Stomach (tissue), 19 donors: ENCODE data around the gene TMEM120B. TPM values are rescaled to one million over a fixed set of nuclear protein-coding genes. Genes with fewer than 3 reads are reported as not detected.
"Not testable (repeated sequence)": the region's sequence is repeated elsewhere in the genome, so short reads cannot be mapped to it uniquely, and the experiment has no call there.

Experiments used
- DNase-seq, 2 donors: peaks; one replicate each; pipeline versions ENCODE4 v3.0.0 to v3.0.0-alpha.2; 2013 to 2019
- H3K27ac ChIP-seq, 5 donors: fragments of 200-600 bp in 4 of 5; sonication (generic) in 4 of 5; one replicate each; pipeline ENCODE4 v1.5.1; 2013 to 2019; ENCODE audit warnings: mild to moderate bottlenecking in 1 of 5, moderate library complexity in 1 of 5
- H3K27me3 ChIP-seq, 3 donors: fragments of 200-600 bp; sonication (generic); one replicate each; pipeline ENCODE4 v1.5.1; 2017 to 2019; ENCODE audit warnings: mixed run types in 1 of 3
- H3K36me3 ChIP-seq, 4 donors: fragments of 200-600 bp; sonication (generic); 1 replicate in 3 of 4; 2 replicates in 1 of 4; pipeline ENCODE4 v1.5.1; 2016 to 2019
- H3K4me1 ChIP-seq, 4 donors: fragments of 200-600 bp; sonication (generic); one replicate each; pipeline ENCODE4 v1.5.1; 2016 to 2019
- H3K4me3 ChIP-seq, 4 donors: fragments of 200-600 bp; sonication (generic) in 3 of 4; one replicate each; pipeline ENCODE4 v1.5.1; 2016 to 2019; ENCODE audit warnings: mild to moderate bottlenecking in 1 of 4
- H3K9me3 ChIP-seq, 4 donors: fragments of 200-600 bp; sonication (generic); one replicate each; pipeline ENCODE4 v1.5.1; 2016 to 2019
- CTCF ChIP-seq, 7 experiments: fragments of 450-650 bp in 4 of 7; fragments of 200-600 bp in 3 of 7; sonication (generic) in 3 of 7; IDR thresholded peaks; one replicate each; pipeline ENCODE4 v1.5.1; 2016 to 2019; ENCODE audit warnings: antibody characterized with exemption in 7 of 7, control low read depth in 2 of 7, mild to moderate bottlenecking in 1 of 7
- EP300 ChIP-seq: sonication (generic); formaldehyde crosslinking; IDR thresholded peaks from one replicate; pipeline ENCODE4 v1.6.1; 2017; ENCODE audit warnings: antibody characterized with exemption
- POLR2A ChIP-seq, 4 donors: fragments of 450-650 bp; IDR thresholded peaks; one replicate each; pipeline ENCODE4 v1.6.1; 2016; ENCODE audit warnings: antibody characterized with exemption in 4 of 4, control low read depth in 2 of 4, mild to moderate bottlenecking in 1 of 4, moderate library complexity in 1 of 4
- POLR2AphosphoS5 ChIP-seq, 3 donors: sonication (generic); formaldehyde crosslinking; IDR thresholded peaks; one replicate each; pipeline ENCODE4 v1.6.1; 2016; ENCODE audit warnings: antibody characterized with exemption in 3 of 3
- WGBS, 5 donors: extraction: QIAGEN DNeasy Blood & Tissue Kit in 3 of 5; methylation state at CpG; one replicate each; pipeline versions ENCODE4 v1.1.5 to v1.1.7; 2013 to 2018; 5-methylcytosine and 5-hydroxymethylcytosine counted together
- intact Hi-C: fragments of 100-400 bp; cut with DNase I; formaldehyde crosslinking; loops from one replicate; pipeline ENCODE4 v1.15.1; 2023; ENCODE audit warnings: low total_unique reads
- long read RNA-seq, 10 donors: transcript quantifications; one replicate each; lab custom pipeline, GENCODE V29; 2026
- polyA plus RNA-seq, 3 donors: library from polyadenylated mRNA; stranded (reverse); fragments of 200-250 nt; gene quantifications; one replicate each; pipeline ENCODE4 v1.2.3, GENCODE V29; 2013
- total RNA-seq, 5 donors: library from RNA; depleted of rRNA; stranded (reverse); fragments of >200 nt; gene quantifications; one replicate each; pipeline versions ENCODE4 v1.1.0 to v1.2.3, GENCODE V29; 2014 to 2016
- donor health status: healthy with polysubstance abuse.
- donor health status: Bipolar disorder and iron deficiency.
- donor health status: healthy.

The TMEM120B gene
- 10 to 100 TPM in 1 of 5 donors, 1 to 10 TPM in 3, under 1 TPM in 1; 0.58 to 11.6 (median 8.3) TPM for total RNA-seq
- polyA plus RNA-seq: 1 to 10 TPM; 2.6 to 4.4 (median 3.1) TPM
- long read RNA-seq, donor 1: 0 reads
- long read RNA-seq, donor 2, partial matches to known transcripts: 15 of 15 reads
- long read RNA-seq, donor 2, other reads (novel, unspliced or antisense): 0 of 15 reads
- long read RNA-seq, donor 3: 0 reads
- long read RNA-seq, donor 4: 0 reads
- long read RNA-seq, donor 5: 0 reads
- long read RNA-seq, donor 6: 0 reads
- long read RNA-seq, donor 7, full-length matches to known transcripts: 1 of 1 reads
- long read RNA-seq, donor 7, partial matches to known transcripts: 0 of 1 reads
- long read RNA-seq, donor 7, other reads (novel, unspliced or antisense): 0 of 1 reads
- long read RNA-seq, donor 8: 0 reads
- long read RNA-seq, donor 9: 0 reads
- long read RNA-seq, donor 10: 0 reads

- intact Hi-C loops: no loop called here
- H3K36me3 ChIP-seq: no peaks in the 10 kb centered on the region
- H3K4me1 ChIP-seq: peaks cover 20 to 38% (median 27%) of the 10 kb centered on the region in 4 donors
- no peaks in the 10 kb centered on the region for H3K9me3 ChIP-seq
- no peaks in the 10 kb centered on the region for H3K27me3 ChIP-seq
- peak within 1 kb of the TSS; percentile 66 to 94 (median 84) for H3K4me3 ChIP-seq
- TF ChIP-seq CTCF (IDR thresholded peaks at IDR 0.05): no peak
- peak; percentile 61 to 92 (median 86) for TF ChIP-seq POLR2AphosphoS5 (IDR thresholded peaks at IDR 0.05)
- no peak for TF ChIP-seq EP300
- TF ChIP-seq POLR2A (IDR thresholded peaks at IDR 0.05): peak in 2 of 4 donors; percentile 65 to 84
- peak within 1 kb of the TSS; percentile 86 to 95 (median 92) for H3K27ac ChIP-seq
- peak; percentile 90 to 93 for DNase-seq
- 0 to 1% (median 0%) methylated on average over 20 to 74 of the region's 74 CpGs for whole genome bisulfite sequencing, 5 donors
Observed at GRCh38 chr12:121712461-121713256, at the start of gene TMEM120B. Gene TMEM120B (plus strand): TSS chr12:121712752. CDS start chr12:121712896, 144 bp downstream.

- no peak for DNase-seq
- no peak overlapping the region for H3K27ac ChIP-seq
- H3K9me3 ChIP-seq: no peaks in the 10 kb centered on the region
- H3K4me3 ChIP-seq: no peak overlapping the region
- H3K4me1 ChIP-seq: peaks cover 7 to 16% (median 9%) of the 10 kb centered on the region in 4 donors
- H3K36me3 ChIP-seq: no peaks in the 10 kb centered on the region
- intact Hi-C loops: loop anchor here (10.0 kb wide), 1 partner anchor 169 kb away; no protein-coding TSS in a partner anchor
- no peaks in the 10 kb centered on the region for H3K27me3 ChIP-seq
- no peak for TF ChIP-seq EP300
- no peak for TF ChIP-seq POLR2AphosphoS5 (IDR thresholded peaks at IDR 0.05)
- whole genome bisulfite sequencing, 5 donors: 58 to 84% (median 62%) methylated on average over 3 of the region's 3 CpGs
Observed at GRCh38 chr12:121663610-121663929, 49.0 kb upstream of the TMEM120B start.

- not testable (repeated sequence) for H3K27ac ChIP-seq, H3K36me3 ChIP-seq, H3K4me3 ChIP-seq, H3K4me1 ChIP-seq, DNase-seq, H3K27me3 ChIP-seq, H3K9me3 ChIP-seq
- 75 to 86% (median 81%) methylated on average over 6 of the region's 6 CpGs for WGBS, 5 donors
- intact Hi-C loops: loop anchor here (10.0 kb wide), 1 partner anchor 172 kb away; no protein-coding TSS in a partner anchor
Observed at GRCh38 chr12:121666829-121667228, 45.7 kb upstream of the TMEM120B start.

- peaks cover 15 to 24% (median 18%) of the 10 kb centered on the region in 4 donors for H3K4me1 ChIP-seq
- no peaks in the 10 kb centered on the region for H3K9me3 ChIP-seq
- intact Hi-C loops: loop anchor here (10.0 kb wide), 1 partner anchor 174 kb away; no protein-coding TSS in a partner anchor
- WGBS, 5 donors: 77 to 79% (median 79%) methylated on average over 17 to 18 of the region's 18 CpGs
- TF ChIP-seq EP300 (no peak), CTCF (IDR thresholded peaks at IDR 0.05) (peak in 4 of 7 experiments; percentile 35 to 61 (median 46))
- no peaks in the 10 kb centered on the region for H3K27me3 ChIP-seq
- no peaks in the 10 kb centered on the region for H3K36me3 ChIP-seq
- DNase-seq: peak; percentile 39 to 83
- H3K27ac ChIP-seq: no peak overlapping the region
- H3K4me3 ChIP-seq: no peak overlapping the region
Observed at GRCh38 chr12:121668750-121669520, 43.6 kb upstream of the TMEM120B start.

GRCh38 chr12:121669521-121669900 lies 43.0 kb upstream of the TMEM120B start, which contains the start of gene MORN3:
Gene MORN3 (minus strand): TSS chr12:121669654. CDS start chr12:121669483, 171 bp downstream.
- DNase-seq: no peak
- intact Hi-C loops: loop anchor here (10.0 kb wide), 1 partner anchor 175 kb away; no protein-coding TSS in a partner anchor
- WGBS, 5 donors: 95 to 100% (median 100%) methylated on average over 5 of the region's 5 CpGs

More at GRCh38 chr12:121669521-121669900, 43.0 kb upstream of the TMEM120B start, which contains the start of gene MORN3:
- H3K4me1 ChIP-seq: peaks cover 15 to 24% (median 18%) of the 10 kb centered on the region in 4 donors
- no peaks in the 10 kb centered on the region for H3K9me3 ChIP-seq
- no peaks in the 10 kb centered on the region for H3K36me3 ChIP-seq
- H3K27ac ChIP-seq: no peak within 1 kb of the TSS
- no peak within 1 kb of the TSS for H3K4me3 ChIP-seq
- no peak for TF ChIP-seq POLR2AphosphoS5 (IDR thresholded peaks at IDR 0.05)
- H3K27me3 ChIP-seq: no peaks in the 10 kb centered on the region
